ENCODE results near the gene IMPACT. TPM values are rescaled to one million over a fixed set of nuclear protein-coding genes. Genes with fewer than 3 reads are reported as not detected.

Gene IMPACT
- total RNA-seq, 1 experiment from 2014 or later, result 48.8 TPM

- TF ChIP-seq AFF4 (CRISPR knock-in tag; IDR thresholded peaks at IDR 0.05; ENCODE audit: borderline replicate concordance), result 0 out of 2 replicates have a peak, but pooled peaks have one; percentile 61
- no peak for TF ChIP-seq MLX (CRISPR knock-in tag; IDR thresholded peaks at IDR 0.05)
- peak; percentile 62; the same call in 1 of the 2 replicates for TF ChIP-seq ARID4B (CRISPR knock-in tag; IDR thresholded peaks at IDR 0.05; ENCODE audit: borderline replicate concordance)
- TF ChIP-seq ZNF232 (CRISPR knock-in tag; IDR thresholded peaks at IDR 0.05), result peak; percentile 62
Observed at GRCh38 chr18:24426398-24427294, at the start of gene IMPACT (continued).

- Mint-ChIP-seq H3K27ac (peak overlapping the region; percentile 93), H3K27me3 (ENCODE audit: low read depth) (no peaks in the 10 kb centered on the region), H3K4me1 (peaks cover 61% of the 10 kb centered on the region), H3K4me3 (peak overlapping the region; percentile 39), H3K36me3 (peaks cover 25% of the 10 kb centered on the region), H3K9me3 (no peaks in the 10 kb centered on the region)
- ChIA-PET CTCF (interaction anchor here (1.1 to 1.4 kb wide), 5 partner anchors 10 to 202 kb away, joined by 3 to 7 read pairs (median 6); no protein-coding TSS in a partner anchor), POLR2A (interaction anchor here (0.8 kb wide), 1 partner anchor 19 kb away, joined by 3 read pairs; the partner anchor contains the start of gene OSBPL1A)
- peak; percentile 84 for ATAC-seq
- DNase-seq (ENCODE audit: low spot score), result no peak
- TF ChIP-seq ZNF416 (CRISPR knock-in tag; IDR thresholded peaks at IDR 0.05) (no peak), ETV6 (CRISPR knock-in tag; IDR thresholded peaks at IDR 0.05) (no peak), RELA (CRISPR knock-in tag; IDR thresholded peaks at IDR 0.05; ENCODE audit: borderline replicate concordance) (no peak), NR2C2 (CRISPR knock-in tag; IDR thresholded peaks at IDR 0.05) (no peak), OVOL2 (CRISPR knock-in tag; IDR thresholded peaks at IDR 0.05; ENCODE audit: borderline replicate concordance) (no peak), SMAD4 (CRISPR knock-in tag; IDR thresholded peaks at IDR 0.05) (no peak), GRHL2 (CRISPR knock-in tag; IDR thresholded peaks at IDR 0.05; ENCODE audit: insufficient replicate concordance, severe bottlenecking) (no peak), ZNF425 (CRISPR knock-in tag; conservative IDR thresholded peaks at IDR 0.05) (no peak), ZMAT4 (CRISPR knock-in tag; IDR thresholded peaks at IDR 0.05) (no peak), EMX1 (CRISPR knock-in tag; IDR thresholded peaks at IDR 0.05) (no peak), USF1 (CRISPR knock-in tag; IDR thresholded peaks at IDR 0.05) (no peak), KAT7 (CRISPR knock-in tag; IDR thresholded peaks at IDR 0.05; ENCODE audit: borderline replicate concordance) (no peak), ATF2 (CRISPR knock-in tag; IDR thresholded peaks at IDR 0.05; ENCODE audit: borderline replicate concordance, low read depth) (no peak), MYBL2 (CRISPR knock-in tag; IDR thresholded peaks at IDR 0.05) (no peak)
Observed at GRCh38 chr18:24378598-24378997, 47.9 kb upstream of the IMPACT start.

All from WTC11 (cell line).